Measurements from ENCODE around the gene IMPA2.

Gene IMPA2

DNA sequence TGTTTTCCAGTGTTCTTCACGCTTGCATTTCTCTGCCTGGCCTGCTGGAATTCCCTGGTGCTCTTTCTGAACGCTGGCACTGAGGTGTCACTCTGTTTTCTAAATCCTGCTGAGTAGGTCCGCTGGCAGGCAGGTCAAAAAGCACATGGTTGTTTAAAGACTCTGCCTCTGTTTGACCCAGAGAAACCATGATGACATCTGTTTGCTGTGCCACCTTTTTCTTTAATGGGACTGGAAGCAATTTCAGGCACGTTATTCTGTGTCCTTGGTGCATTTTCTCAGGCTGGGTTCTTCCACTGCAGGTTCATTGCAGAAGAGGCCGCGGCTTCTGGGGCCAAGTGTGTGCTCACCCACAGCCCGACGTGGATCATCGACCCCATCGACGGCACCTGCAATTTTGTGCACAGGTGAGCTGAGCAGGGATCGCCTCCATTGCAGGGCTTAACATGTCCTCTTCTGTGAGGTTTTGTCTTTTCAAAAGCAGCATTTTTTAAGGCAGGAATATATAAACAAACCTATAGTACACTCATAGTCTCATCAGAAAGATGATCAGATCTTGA, 28.4 kb downstream of the IMPA2 start:
- DNase-seq = no peak

DNA sequence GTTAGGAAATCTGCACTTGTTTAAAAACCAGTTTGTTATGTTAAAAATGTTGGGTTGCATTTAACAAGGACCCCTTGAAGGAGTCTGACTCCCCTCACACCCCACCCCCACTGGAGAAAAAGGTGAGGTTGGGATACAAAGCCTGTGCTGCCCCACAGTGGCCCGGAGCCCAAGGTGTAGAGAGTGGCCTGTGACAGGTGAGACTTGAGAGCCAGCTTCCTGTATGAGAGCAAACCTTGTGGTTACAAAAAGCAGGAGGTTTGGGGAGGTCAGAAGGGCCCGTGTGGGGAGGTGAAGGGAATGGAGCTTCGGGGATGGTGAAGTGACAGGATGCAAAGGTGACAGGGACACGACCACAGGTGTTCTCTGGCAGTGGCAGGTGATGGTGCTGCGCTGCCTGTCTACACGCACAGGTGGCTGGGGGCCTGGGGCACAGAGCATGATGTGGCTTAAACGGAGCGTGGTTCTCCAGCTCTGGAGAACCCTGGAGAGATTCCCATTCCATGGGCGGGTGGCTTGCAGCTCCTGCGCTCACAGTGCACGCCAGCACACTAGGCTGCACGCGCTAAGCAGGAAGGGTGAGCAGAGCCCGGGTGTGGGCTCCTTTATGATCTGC, 29.0 kb downstream of the IMPA2 start:
- DNase-seq = no peak

DNA sequence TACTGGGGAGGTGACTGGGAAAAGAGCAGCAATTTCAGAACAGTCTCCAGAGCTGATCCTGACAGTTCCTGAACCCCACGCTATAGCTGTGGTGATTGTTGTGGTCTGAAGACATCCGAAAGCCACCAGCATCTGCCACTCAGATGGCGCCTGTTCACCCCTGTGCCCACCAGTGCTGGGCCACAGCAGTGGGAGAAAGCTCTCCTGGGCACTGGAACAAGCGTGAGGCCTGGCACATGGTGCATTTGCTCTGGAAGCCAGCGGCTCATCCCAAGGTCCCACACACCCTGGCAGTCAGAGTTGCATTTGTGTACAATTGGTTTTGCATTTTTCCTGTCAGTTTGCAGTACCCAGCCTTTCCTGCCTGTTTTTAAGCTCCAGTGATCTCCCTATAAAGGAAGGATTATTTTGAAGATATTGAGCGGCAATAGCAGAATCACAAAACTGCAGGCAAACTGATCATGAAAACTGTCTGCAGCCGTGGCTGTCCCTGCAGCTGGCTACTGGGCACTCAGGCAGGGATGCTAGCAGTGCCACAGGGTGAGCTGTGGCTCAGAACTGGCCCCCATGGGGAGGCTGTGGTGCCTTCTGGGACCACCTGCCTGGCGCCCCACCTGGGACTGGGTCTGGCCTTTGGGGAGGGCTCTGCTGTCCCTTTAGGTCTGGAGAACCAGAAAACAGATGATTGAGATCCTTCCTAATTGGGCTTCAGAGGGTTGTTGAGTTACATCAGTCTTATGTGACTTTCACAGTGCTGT, 30.1 kb downstream of the IMPA2 start:
- no peak for DNase-seq

DNA sequence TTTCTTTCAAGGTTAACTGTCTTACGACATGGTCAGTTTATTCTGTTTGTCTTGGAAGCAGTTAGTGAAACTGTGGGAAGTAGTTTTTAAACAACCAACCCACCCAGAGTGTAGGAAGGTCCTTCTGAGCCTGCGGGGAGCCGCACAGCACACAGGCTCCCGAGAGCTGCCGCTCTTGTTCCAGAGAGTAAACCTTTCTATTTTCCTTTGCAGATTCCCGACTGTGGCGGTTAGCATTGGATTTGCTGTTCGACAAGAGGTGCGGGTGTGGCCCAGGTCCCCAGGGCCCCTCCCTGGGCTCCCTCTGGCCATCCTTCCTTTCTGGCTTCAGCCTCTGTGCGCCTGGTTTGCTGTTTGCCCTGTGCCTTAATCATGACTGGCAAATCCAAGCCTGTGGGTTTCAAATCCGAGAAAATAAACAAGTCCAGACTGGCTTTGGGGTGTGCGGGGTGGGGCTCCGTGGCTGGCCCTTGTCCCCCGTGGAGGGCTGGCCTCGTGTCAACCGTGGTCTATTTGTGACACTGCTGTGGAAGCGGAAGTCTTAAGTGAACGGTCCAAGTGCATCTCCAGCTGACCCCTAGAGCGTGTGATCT, 30.7 kb downstream of the IMPA2 start:
- DNase-seq = no peak

DNA sequence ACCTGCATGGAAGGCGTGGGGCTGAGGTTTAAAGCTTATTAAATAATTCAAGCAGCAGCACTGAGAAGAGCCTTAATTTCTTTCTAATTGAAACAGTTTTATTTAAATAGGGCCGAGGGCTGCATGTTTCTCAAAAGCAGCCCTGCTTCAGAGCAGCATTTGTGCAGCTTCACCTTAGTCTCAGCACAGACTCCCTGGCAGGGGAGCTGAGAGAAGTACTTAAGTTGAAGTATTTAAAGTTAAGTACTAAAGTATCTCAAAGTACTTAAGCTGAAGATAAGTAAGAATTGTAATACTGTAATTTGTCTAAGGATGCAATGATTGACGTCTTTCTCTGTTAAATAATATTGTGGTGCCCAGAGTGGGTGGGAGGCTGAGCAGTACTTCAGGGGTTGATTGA, 31.4 kb downstream of the IMPA2 start:
- no peak for DNase-seq

DNA sequence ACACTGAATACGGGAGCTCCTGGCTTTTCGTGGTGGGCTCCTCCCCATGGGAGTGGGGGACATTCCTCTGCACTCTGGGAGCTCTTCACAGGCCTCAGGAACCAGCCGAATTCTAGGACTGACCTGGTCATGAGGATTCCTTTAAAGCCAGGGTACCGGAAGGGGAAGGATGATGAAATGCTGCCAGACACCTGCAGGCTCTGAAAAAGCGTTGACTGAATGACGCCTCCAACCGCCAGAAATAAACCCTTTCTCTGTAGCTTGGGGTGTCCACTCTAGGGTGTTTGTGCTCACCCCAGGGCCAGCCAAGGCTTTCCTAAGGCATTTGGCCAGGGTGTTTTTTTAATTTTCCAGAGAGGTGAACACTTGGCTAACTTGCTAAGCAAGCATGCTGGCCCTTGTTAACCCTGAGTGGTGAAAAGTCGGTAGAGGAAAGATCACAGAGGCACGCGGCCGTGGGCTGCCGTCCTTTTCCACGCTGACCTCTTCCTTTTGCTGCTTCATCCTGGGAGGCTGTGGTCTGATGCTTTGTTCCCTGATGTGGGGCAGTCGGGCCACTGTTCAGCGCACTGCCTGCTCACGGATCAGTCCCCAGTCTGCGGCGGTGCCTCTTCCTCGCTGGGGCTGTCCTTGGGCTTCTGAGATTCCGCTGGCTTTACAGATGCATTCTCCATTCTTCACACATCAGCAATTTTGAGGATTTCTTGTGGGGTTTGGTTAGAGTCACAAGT, 32.0 kb downstream of the IMPA2 start:
- DNase-seq = no peak

DNA sequence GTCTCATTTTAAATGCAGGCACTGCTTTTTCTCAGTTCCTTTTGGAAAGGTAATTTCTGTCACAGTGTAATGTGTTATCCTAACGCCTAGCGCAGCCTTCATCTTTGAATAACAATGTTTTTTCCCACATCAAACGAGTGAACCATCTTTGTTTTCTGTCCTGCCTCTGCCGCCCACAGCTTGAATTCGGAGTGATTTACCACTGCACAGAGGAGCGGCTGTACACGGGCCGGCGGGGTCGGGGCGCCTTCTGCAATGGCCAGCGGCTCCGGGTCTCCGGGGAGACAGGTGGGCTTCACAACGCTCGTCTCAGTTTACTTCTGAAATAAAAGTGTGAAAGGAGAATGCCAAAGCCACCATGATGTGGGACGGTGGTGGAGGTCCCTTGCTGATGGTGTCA, 32.8 kb downstream of the IMPA2 start:
- DNase-seq = no peak

DNA sequence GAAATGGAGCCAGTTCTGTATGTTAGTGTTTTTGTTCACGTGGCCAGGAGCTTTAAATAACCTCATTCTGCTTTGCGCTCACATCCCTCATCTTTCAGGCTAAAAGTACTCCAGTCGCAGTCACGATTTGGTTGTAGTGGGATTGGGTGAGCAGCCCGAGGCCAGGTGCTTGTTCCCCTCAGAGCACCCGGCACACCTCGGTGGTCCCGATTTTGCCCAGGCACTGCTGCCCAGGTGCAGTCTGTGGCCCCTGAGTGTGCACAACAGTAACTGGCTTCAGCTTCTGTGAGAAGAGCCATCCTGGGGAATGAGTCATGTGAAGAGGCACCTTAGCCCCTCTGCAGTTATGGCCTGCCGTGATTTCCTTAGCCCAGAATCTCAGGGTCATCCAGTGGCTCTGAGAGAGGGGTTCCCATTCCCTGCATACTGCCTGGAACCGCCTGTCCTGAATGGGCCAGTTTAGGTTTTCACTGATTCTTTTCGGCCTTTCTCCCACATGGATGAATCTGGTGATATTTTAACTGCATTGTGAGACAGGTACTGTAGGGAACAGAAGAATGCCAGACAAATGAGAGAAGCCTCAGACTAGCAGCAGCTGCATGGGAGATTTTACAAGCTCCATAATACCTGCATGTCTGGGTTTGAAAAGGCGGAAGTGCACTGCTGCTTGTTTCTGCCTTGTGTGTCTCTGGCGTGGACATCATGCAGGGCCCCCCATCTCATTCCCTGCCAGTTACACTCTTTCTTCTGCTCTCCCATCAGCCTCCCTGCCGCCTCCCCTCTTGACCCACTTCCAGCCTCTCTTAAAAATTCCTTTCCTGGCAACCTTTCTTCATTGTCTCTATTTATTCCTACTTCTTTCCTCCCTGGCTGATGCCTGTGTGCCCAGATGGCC, 33.5 kb downstream of the IMPA2 start:
- DNase-seq = no peak

DNA sequence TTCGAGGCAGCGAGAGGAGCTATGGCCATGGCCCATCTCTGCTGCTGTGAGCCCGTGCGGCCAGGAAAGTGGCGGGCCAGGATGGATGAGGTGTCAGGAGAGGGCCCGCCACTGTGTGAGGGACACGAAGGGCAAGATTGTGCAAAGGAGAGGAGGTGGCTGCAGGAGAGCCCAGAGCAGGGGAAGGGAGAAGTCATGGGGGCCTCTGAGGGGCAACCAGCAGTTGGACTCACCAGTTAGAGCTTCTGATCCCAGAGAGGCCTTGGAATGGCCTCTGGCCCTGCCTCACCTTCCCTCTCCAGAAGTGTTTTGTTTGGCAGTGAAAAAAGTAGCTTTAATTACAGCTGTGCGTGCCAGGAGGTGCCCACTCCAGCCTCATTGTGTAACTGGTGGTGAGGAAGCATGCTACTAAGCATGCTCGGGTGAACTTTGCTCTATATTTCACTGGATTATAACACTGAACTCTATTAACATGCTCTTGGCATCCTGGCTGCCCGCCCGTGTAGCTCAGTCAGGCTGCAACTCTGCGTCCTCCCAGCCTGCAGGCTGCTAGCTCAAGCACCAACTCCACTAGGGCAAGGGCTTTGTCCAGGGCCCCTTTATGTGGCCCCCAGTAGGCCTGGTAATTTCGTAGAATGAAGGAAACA, 34.2 kb downstream of the IMPA2 start:
- no peak for DNase-seq

DNA sequence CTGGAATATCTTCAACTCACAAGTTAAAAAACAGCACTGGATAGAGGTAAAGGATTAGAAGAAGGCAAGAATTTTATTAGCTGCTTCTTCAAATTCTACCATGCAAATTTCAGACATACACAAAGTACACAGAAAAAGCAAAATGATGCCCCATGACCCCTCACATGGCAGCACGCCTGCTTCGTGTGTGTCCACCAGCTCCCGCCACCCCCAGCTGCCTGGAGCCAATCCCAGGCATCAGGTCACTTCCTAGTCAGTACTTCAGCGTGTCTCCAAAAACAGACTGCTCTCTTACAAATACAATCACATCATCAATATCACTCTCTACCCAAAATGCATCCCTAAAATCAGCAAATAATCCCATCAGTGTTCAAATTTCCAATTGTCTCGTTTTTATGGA, 35.8 kb downstream of the IMPA2 start:
- DNase-seq = no peak

DNA sequence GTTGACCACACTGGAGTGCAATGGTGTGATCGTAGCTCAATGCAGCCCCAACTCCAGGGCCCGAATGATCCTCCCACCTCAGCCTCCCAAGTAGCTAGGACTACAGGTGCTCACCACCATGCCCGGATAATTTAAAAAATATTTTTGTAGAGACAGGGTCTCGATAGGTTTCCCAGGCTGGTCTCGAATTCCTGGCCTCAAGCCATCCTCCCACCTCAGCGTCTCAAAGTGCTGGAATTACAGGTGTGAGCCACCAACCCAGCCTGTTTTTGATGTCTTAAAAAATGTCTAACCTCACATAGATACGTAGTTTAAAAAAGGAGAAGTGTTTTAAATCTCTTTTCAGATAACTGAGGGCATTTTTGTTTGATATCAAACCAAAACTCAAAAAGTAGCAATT, 37.6 kb downstream of the IMPA2 start:
- no peak for DNase-seq

DNA sequence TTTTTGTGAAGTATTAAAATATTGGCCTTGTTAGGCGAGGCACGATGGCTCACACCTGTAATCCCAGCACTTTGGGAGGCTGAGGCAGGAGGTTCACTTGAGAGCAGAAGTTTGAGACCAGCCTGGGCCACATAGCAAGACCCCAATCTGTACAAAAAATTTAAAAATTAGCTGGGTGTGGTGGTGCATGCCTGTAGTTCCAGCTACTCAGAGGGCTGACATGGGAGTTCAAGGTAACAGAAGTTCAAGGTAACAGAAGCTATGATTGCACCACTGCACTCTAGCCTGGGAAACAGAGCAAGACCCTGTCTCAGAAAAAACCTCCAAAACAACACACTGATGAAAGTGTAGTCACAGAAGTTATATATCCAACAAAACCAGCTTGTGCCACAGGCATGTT, 39.8 kb downstream of the IMPA2 start:
- no peak for DNase-seq

DNA sequence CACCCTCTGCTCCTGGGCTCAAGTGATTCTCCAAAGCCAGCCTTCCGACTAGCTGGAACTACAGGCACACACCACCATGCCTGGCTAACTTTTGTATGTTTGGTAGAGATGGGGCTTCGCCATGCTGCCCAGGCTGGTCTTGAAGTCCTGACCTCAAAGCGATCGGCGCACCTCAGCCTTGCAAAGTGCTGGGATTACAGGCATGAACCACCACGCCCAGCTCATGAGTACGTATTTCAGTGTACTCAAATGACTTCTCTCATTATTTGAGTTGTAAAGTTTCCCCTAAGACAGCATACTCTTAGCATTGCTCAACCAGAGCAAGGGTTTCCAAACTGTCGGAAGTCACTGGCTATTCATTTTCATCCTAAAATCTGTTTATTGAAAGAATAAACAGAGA, 40.3 kb downstream of the IMPA2 start:
- no peak for DNase-seq

DNA sequence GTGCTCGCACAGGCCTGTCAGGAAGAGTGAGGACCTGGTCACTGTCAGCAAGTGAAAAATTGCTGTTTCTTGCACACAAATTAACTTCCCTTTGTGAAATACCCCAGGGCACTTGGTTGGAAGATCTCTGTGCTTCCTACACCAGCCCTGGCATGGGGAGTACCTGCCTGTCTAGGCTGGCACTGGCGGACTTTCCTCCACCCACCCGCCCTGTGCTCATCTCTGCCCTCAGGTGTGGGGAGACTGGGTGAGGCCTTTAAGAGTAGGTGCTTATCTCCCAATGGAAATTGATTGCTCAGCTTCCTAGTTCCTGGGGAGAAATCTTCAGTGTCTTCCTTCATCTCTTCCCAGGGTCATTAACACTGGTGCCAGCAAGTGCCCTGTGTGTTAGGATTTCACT, 42.1 kb downstream of the IMPA2 start:
- DNase-seq = no peak

DNA sequence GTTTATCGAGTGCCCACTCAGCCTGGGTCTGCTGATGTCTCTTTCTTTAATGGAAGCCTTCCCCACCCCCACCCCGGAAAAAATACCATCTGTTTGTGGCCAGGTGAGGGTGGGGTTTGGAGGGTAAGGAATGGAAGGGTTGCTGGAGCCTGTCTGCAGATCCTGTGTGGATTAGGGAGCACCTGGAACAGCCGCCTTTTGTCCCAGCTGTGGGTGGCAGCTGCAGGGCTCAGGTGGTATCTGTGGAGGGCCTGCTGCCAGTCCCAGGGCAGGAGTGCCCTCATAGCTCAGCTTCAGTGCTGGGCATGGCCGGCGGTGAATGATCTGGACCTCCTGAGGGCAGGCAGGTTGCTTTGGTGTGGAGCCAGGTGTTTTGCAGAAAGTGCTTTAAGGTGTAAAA, 45.3 kb downstream of the IMPA2 start:
- no peak for DNase-seq

DNA sequence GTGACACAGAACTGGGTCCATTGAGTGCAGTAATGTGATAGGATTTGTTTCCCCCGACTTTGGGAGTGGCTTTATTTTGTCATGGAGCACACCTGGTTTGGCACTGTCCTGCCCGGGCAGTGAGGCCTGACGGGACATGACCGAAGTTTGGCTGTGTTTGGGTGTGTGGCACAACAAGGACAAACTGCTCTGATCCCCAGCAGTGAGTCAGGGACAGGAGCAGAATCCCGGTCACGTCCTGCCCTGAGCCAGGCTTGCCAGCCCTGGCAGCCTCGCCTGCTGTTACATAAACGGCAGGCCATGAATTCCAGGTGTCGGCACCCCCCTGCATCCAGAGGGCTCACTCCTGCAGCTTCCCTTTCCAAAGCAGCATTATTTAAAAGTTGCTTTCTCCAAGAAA, 45.7 kb downstream of the IMPA2 start:
- no peak for DNase-seq

DNA sequence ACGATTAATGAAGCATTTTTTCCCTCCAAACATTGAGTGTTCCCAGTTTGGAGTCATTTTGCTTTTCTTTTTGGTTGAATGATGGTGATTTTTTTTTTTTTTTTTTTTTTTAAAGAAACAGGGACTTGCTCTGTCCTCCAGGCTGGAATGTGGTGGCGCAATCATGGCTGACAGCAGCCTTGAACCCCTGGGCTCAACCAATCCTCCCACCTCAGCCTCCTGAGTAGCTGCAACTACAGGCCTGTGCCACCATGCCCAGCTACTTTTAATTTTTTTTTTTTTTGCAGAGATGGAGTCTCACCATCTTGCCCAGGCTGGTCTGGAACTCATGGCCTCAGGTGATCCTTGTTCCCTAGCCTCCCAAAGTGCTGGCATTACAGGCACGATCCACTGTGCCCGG, 46.2 kb downstream of the IMPA2 start:
- no peak for DNase-seq

DNA sequence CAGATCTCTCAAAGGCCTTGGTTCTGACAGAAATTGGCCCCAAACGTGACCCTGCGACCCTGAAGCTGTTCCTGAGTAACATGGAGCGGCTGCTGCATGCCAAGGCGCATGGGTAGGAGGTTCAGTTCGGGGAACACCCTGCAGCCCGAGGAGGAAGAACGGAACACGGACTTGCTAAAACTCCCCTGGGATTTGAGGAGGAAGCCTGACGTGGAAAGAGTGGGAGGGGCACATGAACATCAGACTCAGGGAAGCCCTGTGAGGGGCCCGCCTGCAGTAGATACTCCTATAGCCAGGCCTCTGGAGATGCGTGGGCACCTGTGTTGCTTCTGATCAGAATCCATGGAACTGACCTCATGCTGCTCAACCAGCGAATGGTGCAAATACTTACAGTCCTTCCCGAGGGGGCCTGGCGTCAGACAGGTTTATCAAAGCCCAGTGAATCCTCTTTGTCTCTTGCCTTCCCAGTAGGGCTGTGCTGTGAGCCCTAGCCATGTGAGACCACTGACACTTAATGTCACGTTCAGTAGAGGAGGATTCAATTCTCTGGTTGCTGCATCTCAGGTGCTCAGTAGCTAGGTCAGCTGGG, 46.8 kb downstream of the IMPA2 start:
- DNase-seq = no peak

DNA sequence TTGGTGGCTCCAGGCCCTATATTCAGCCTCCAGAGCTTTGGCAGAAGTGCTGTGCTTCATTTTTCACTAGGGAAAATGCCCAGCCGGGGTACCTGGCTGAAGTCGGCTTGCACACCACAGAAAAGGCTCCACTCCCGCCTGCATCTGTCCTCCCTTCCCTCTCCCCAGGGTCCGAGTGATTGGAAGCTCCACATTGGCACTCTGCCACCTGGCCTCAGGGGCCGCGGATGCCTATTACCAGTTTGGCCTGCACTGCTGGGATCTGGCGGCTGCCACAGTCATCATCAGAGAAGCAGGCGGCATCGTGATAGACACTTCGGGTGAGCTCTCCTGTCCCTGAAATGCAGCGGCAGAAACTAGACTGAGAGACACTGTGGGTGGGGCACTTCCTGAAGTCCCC, 47.4 kb downstream of the IMPA2 start:
- no peak for DNase-seq

DNA sequence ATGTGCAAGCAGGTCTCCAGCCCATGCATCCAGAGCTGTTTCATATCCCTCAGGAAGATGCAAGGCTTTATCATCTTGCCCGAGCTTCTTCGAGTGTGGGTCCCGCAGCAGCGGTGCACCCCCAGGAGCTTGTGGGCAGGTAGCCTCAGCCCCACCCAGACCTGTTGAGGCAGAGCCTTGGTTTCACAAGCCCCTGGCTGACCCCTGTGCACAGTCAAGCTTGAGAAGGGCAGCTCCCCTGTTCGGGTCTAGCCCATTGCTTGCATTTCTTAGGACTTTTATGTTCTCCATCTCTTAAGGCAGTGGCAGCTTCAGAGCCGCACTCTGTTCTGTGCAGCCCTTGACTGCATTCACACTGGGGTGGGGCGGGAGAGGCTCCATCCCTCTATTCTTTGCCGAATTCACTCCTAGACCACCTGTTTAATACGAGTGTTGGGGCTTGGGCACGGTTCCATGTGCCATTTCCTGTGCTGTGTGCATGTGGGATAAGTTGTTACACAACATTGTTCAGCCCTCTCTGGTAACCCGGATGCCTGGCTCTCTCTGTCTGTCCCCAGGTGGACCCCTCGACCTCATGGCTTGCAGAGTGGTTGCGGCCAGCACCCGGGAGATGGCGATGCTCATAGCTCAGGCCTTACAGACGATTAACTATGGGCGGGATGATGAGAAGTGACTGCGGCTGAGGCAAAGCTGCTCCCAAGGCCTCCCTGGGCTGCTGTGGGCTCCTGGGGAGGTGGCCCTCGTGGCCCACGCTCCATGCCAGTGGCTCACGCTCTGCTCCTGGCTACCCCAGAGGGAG, 48.7 kb downstream of the IMPA2 start:
- no peak for DNase-seq

DNA sequence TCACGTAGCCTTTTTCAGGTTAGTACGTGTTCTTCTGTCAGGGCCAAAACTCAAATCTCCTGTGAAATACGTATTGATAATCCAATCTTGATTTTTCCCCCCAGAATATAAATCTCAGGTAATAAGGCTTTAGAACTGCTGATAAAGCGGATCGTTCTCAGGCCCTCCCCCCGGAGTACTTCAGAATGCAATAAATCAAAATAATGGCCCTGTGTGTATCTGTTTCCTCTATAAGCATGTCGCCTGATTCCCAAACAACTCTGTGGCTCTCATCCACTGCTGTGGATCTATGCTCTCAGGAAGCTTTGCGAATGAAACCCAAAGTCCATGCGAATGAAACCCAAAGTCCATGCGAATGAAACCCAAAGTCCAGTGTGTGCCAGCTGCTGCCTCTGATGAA, 49.4 kb downstream of the IMPA2 start:
- DNase-seq = no peak
